ENCODE measurements around the gene KBTBD8.

GRCh38 chr3:67001086-67001861 is 3.2 kb downstream of the KBTBD8 start:
- TF ChIP-seq, protein P1, sequence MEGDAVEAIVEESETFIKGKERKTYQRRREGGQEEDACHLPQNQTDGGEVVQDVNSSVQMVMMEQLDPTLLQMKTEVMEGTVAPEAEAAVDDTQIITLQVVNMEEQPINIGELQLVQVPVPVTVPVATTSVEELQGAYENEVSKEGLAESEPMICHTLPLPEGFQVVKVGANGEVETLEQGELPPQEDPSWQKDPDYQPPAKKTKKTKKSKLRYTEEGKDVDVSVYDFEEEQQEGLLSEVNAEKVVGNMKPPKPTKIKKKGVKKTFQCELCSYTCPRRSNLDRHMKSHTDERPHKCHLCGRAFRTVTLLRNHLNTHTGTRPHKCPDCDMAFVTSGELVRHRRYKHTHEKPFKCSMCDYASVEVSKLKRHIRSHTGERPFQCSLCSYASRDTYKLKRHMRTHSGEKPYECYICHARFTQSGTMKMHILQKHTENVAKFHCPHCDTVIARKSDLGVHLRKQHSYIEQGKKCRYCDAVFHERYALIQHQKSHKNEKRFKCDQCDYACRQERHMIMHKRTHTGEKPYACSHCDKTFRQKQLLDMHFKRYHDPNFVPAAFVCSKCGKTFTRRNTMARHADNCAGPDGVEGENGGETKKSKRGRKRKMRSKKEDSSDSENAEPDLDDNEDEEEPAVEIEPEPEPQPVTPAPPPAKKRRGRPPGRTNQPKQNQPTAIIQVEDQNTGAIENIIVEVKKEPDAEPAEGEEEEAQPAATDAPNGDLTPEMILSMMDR (IDR thresholded peaks at IDR 0.05), result no peak
- no peak for TF ChIP-seq POLR2A (IDR thresholded peaks at IDR 0.05)
